Caco-2 (cell line): ENCODE data around the gene ZNF296. TPM values are rescaled to one million over a fixed set of nuclear protein-coding genes. Genes with fewer than 3 reads are reported as not detected.
A peak's percentile ranks its signal among the peaks of the same experiment; 100 is the strongest.

ENCODE experiments used
- BruUV-seq: library from RNA; stranded (reverse); fragments of 400-500 nt; replicated peaks from 2 replicates; lab custom pipeline; 2021; lab: Mats Ljungman, UMichigan
- CTCF ChIA-PET: fragments of 300-600 bp; sonication (Branson Sonifier 250); formaldehyde crosslinking; loops from one replicate; lab custom pipeline; 2022; ENCODE audit warnings: antibody characterized with exemption; lab: Charles Lee
- POLR2A ChIA-PET: fragments of 300-600 bp; sonication (Branson Sonifier 250); formaldehyde crosslinking; loops from one replicate; lab custom pipeline; 2022; ENCODE audit warnings: antibody characterized with exemption; lab: Charles Lee
- DNase-seq, 2 experiments: peaks; one replicate each; pipeline versions ENCODE4 v3.0.0 to v3.0.0-alpha.2; 2020 to 2022
- H3K27me3 ChIP-seq: replicated peaks from 2 replicates; pipeline ENCODE4 v1.6.0; 2011; ENCODE audit warnings: low read length; ENCODE audit not compliant: control insufficient read depth, insufficient read depth
- H3K36me3 ChIP-seq: 2 replicates; pipeline ENCODE4 v1.5.1; 2011; ENCODE audit warnings: low read length; ENCODE audit not compliant: control insufficient read depth, insufficient read depth
- H3K4me1 ChIP-seq: fragments of 250-450 bp; sonication (Bioruptor Pico); 2 replicates; pipeline ENCODE4 v1.5.1; 2020; ENCODE audit warnings: mild to moderate bottlenecking
- H3K4me3 ChIP-seq: 2 replicates; pipeline ENCODE4 v1.5.1; 2011; ENCODE audit warnings: low read depth, mild to moderate bottlenecking, control low read depth, low read length
- H3K9me3 ChIP-seq: fragments of 250-450 bp; sonication (Bioruptor Pico); 2 replicates; pipeline ENCODE4 v1.5.1; 2020; ENCODE audit warnings: mild to moderate bottlenecking, moderate library complexity
- H3K27ac Mint-ChIP-seq: one replicate; pipeline ENCODE4 v1.8.0; 2022; ENCODE audit warnings: mixed read lengths; ENCODE audit not compliant: unreplicated experiment
- H3K27me3 Mint-ChIP-seq: one replicate; pipeline ENCODE4 v1.8.0; 2022; ENCODE audit warnings: mixed read lengths; ENCODE audit not compliant: insufficient read depth, unreplicated experiment
- H3K36me3 Mint-ChIP-seq: one replicate; pipeline ENCODE4 v1.8.0; 2022; ENCODE audit warnings: mild to moderate bottlenecking, mixed read lengths; ENCODE audit not compliant: insufficient read depth, unreplicated experiment
- H3K4me1 Mint-ChIP-seq: one replicate; pipeline ENCODE4 v1.8.0; 2022; ENCODE audit warnings: low read depth, mixed read lengths; ENCODE audit not compliant: unreplicated experiment
- H3K4me3 Mint-ChIP-seq: one replicate; pipeline ENCODE4 v1.8.0; 2022; ENCODE audit warnings: mild to moderate bottlenecking, moderate library complexity, mixed read lengths; ENCODE audit not compliant: unreplicated experiment
- H3K9me3 Mint-ChIP-seq: one replicate; pipeline ENCODE4 v1.8.0; 2022; ENCODE audit warnings: mixed read lengths; ENCODE audit not compliant: unreplicated experiment
- intact Hi-C: fragments of 100-400 bp; cut with micrococcal nuclease; formaldehyde crosslinking; loops from one replicate; pipeline ENCODE4 v1.10.0; 2022; ENCODE audit not compliant: unreplicated experiment
- total RNA-seq: library from RNA; stranded (reverse); gene quantifications from 2 replicates; pipeline ENCODE4 v1.2.3, GENCODE V29; 2022
- TF ChIP-seq, protein P1 (sequence below), 2 experiments: fragments of 200-600 bp in 1 of 2; IDR thresholded peaks; 1 replicate in 1 of 2; 2 replicates in 1 of 2; pipeline versions ENCODE4 v1.5.1 to v1.8.0; 2011 to 2022; ENCODE audit warnings: antibody characterized with exemption in 1 of 2, control low read depth in 1 of 2, inconsistent platforms in 1 of 2, low read depth in 1 of 2, low read length in 1 of 2, mild to moderate bottlenecking in 1 of 2, moderate library complexity in 1 of 2; ENCODE audit not compliant: insufficient read depth in 1 of 2, severe bottlenecking in 1 of 2, unreplicated experiment in 1 of 2

The ZNF296 gene
- total RNA-seq, 1 experiment from 2014 or later, result 9.4 TPM

GRCh38 chr19:45078390-45079062, 2.2 kb upstream of the ZNF296 start:
- CTCF ChIA-PET, result interaction anchor here (0.6 to 1.0 kb wide), 2 partner anchors 13 to 75 kb away, joined by 3 to 7 read pairs; no protein-coding TSS in a partner anchor
- no TSS peak for BruUV-seq
- H3K4me1 ChIP-seq, result peaks cover 24% of the 10 kb centered on the region
- H3K36me3 ChIP-seq, result no peaks in the 10 kb centered on the region
- TF ChIP-seq, protein P1, sequence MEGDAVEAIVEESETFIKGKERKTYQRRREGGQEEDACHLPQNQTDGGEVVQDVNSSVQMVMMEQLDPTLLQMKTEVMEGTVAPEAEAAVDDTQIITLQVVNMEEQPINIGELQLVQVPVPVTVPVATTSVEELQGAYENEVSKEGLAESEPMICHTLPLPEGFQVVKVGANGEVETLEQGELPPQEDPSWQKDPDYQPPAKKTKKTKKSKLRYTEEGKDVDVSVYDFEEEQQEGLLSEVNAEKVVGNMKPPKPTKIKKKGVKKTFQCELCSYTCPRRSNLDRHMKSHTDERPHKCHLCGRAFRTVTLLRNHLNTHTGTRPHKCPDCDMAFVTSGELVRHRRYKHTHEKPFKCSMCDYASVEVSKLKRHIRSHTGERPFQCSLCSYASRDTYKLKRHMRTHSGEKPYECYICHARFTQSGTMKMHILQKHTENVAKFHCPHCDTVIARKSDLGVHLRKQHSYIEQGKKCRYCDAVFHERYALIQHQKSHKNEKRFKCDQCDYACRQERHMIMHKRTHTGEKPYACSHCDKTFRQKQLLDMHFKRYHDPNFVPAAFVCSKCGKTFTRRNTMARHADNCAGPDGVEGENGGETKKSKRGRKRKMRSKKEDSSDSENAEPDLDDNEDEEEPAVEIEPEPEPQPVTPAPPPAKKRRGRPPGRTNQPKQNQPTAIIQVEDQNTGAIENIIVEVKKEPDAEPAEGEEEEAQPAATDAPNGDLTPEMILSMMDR (IDR thresholded peaks at IDR 0.05; ENCODE audit: insufficient read depth in 1 of 2, low read depth in 1 of 2, low read length in 1 of 2, severe bottlenecking in 1 of 2, unreplicated experiment in 1 of 2), result no peak
- peak overlapping the region; percentile 98 for H3K4me3 Mint-ChIP-seq
- peaks cover 28% of the 10 kb centered on the region for H3K4me1 Mint-ChIP-seq
- POLR2A ChIA-PET, result interaction anchor here (1.6 kb wide), 1 partner anchor 13 kb away, joined by 6 read pairs; no protein-coding TSS in a partner anchor
- no peaks in the 10 kb centered on the region for H3K27me3 Mint-ChIP-seq
- peak overlapping the region; percentile 99 for H3K4me3 ChIP-seq
- H3K9me3 Mint-ChIP-seq, result no peaks in the 10 kb centered on the region
- H3K36me3 Mint-ChIP-seq, result peaks cover 54% of the 10 kb centered on the region
- H3K27me3 ChIP-seq, result no peaks in the 10 kb centered on the region
- no peaks in the 10 kb centered on the region for H3K9me3 ChIP-seq
- peak overlapping the region; percentile 94 for H3K27ac Mint-ChIP-seq
- intact Hi-C loops, result loop anchor here (5.0 to 10.0 kb wide), 2 partner anchors 76 to 174 kb away; partner anchors contain the start of genes APOE and RELB
- no peak for DNase-seq

- Mint-ChIP-seq H3K36me3 (peaks cover 49% of the 10 kb centered on the region), H3K4me1 (peaks cover 24% of the 10 kb centered on the region), H3K27me3 (no peaks in the 10 kb centered on the region), H3K4me3 (peak overlapping the region; percentile 82), H3K9me3 (no peaks in the 10 kb centered on the region), H3K27ac (peak overlapping the region; percentile 25)
- TF ChIP-seq, protein P1 (IDR thresholded peaks at IDR 0.05; ENCODE audit: insufficient read depth in 1 of 2, low read depth in 1 of 2, low read length in 1 of 2, severe bottlenecking in 1 of 2, unreplicated experiment in 1 of 2), result no peak
- CTCF ChIA-PET, result no interaction called here
- POLR2A ChIA-PET, result interaction anchor here (2.9 kb wide), 1 partner anchor 15 kb away, joined by 14 read pairs; no protein-coding TSS in a partner anchor
- H3K36me3 ChIP-seq, result no peaks in the 10 kb centered on the region
- no peak for DNase-seq
- no TSS peak for BruUV-seq
- H3K9me3 ChIP-seq, result no peaks in the 10 kb centered on the region
- H3K4me3 ChIP-seq, result peak overlapping the region; percentile 89
- intact Hi-C loops, result loop anchor here (1.0 to 10.0 kb wide), 3 partner anchors 14 to 172 kb away; partner anchors contain the start of genes APOE and RELB
- H3K4me1 ChIP-seq, result peaks cover 24% of the 10 kb centered on the region
- no peaks in the 10 kb centered on the region for H3K27me3 ChIP-seq
These were observed 813 bp upstream of the ZNF296 start for GRCh38 chr19:45076851-45077730.
